Activated CD4-positive, alpha-beta T cell treated with anti-CD3 and anti-CD28 coated beads, Interleukin-2, Interleukin-4, amounts not matched to agents 100 ng/mL and 50 ng/mL, durations not matched to agents 16 hours and 8 hours (primary cell): Measurements from ENCODE around the gene S100A14.
A peak's percentile ranks its signal among the peaks of the same experiment; 100 is the strongest.
"Not testable (repeated sequence)": the region's sequence is repeated elsewhere in the genome, so short reads cannot be mapped to it uniquely, and the experiment has no call there.

ENCODE experiments used
- DNase-seq: peaks from one replicate; pipeline ENCODE4 v3.0.0-alpha.2; 2020; ENCODE audit warnings: low spot score

The S100A14 gene

DNA sequence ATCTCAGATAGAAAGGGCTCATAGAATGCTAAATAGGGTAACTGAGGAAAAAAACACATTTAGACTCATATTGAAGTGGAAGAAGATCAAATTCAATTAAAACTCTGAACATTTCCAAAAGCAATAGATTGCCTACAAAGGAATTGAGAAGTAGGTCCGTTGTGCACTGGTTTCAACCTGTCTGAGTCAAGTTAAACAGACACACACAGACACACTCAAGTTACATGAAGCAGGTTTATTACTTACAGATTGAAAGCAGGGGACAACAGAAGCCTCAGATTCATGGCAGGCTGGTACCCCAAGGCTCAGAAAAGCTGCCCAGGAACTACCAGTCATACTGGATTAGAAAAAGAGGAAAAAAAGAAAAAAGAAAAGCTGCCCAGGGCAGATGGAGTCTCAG is 29.8 kb downstream of the S100A14 start:
- no peak for DNase-seq

DNA sequence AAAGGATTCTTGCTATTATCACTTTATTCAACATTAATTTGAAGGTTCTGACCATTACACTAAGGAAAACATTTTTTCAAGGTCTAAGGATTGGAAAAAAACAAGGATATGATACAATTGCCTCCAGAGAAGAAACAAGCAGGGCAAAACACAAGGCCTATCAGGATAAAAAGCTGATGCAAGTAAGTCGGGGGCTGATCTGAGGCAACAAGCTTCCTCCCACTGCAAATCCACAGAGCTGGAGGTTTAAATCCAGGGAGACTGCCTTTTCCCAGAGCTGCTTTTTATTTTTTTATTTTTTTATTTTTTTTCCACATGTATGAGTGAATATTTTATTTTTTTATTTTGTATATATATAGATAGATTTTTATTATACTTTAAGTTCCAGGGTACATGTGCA is 31.1 kb downstream of the S100A14 start:
- no peak for DNase-seq

DNA sequence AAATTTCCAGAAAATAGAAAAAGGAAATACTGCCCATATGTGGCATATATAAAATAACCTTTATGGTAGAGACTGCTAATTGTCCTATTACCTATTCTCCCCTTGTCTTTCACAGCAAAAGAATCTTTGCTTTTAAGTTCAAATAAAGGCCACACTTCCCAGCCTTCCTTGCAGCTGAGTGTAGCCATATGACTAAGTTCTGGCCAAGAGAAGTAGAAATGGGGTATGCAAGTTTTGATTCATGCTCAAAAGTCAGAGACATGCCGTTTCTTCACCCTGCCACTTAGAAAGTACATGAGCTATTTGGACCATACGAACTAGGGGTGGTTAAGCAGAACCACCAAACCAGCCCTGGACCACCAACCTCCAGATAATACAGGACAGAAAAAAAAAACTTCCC is 32.1 kb downstream of the S100A14 start:
- DNase-seq: no peak

DNA sequence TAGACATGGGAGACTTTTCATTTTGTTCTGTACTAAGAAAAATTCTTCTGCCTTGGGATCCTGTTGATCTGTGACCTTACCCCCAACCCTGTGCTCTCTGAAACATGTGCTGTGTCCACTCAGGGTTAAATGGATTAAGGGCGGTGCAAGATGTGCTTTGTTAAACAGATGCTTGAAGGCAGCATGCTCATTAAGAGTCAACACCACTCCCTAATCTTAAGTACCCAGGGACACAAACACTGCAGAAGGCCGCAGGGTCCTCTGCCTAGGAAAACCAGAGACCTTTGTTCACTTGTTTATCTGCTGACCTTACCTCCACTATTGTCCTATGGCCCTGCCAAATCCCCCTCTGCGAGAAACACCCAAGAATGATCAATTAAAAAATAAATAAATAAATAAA is 32.6 kb downstream of the S100A14 start:
- not testable (repeated sequence) for DNase-seq

DNA sequence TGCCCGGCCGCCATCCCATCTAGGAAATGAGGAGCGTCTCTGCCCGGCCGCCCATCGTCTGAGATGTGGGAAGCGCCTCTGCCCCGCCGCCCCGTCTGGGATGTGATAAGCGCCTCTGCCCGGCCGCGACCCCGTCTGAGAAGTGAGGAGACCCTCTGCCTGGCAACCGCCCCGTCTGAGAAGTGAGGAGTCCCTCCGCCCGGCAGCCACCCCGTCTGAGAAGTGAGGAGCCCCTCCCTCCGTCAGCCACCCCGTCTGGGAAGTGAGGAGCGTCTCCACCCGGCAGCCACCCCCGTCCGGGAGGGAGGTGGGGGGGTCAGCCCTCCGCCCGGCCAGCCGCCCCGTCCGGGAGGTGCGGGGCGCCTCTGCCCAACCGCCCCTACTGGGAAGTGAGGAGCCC is 33.3 kb downstream of the S100A14 start:
- not testable (repeated sequence) for DNase-seq

DNA sequence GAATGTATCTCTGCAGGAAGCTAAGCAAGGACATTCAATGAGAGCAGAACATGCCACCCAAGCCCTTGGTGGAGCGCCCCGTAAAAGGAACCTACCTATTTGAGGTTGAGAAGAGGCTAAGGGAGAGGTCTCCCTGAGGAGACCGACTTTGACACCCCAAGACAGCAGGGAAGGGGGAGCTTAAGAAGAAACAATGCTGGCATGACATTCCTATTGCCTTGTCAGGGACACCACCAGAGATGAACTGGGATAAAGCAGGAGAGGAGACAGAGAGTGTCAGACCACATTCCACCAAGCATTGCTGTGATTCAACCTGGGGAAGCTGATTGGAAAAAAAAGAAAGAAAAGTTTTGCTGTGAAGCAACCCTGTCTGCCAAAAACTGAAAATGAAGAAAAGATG is 37.2 kb downstream of the S100A14 start:
- no peak for DNase-seq

DNA sequence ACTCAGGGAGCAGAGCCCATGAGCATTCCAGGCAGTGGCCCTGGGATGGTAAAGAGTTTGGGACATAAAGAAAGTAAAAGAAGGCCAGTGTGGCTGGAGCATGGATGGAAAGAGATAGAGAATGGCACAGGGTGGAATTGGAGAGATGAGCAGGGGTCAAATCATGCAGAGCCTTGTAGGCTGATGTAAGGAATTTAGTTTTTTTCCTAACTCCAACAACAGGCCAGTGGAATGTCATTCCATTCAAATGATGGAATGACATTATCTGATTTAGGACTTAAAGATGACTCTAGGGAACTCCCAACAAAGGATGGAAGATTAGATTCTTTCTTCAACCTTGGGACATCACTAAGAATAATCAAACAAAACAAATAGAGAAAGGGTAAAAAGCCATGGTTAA is 37.6 kb downstream of the S100A14 start:
- DNase-seq: no peak

DNA sequence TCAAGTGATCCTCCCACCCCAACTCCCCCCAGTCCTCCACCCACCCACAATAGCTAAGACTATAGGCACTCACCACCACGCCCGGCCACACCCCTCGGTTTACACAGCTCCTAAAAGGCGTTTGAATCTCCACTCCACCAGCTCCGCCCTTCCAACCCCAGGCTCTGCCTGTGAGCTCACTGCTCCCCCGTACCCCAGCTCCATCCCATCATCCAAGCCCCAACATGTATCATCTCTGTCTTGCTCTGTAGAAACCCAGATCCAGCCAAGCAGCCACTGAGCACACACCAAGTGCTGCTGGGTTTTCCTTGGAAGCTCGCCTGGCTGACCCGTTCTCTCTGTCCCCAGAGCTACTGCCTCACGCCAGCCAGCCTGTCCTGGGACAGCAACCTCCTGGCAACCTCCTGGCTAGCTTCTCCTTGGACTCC is 38.5 kb downstream of the S100A14 start:
- no peak for DNase-seq

DNA sequence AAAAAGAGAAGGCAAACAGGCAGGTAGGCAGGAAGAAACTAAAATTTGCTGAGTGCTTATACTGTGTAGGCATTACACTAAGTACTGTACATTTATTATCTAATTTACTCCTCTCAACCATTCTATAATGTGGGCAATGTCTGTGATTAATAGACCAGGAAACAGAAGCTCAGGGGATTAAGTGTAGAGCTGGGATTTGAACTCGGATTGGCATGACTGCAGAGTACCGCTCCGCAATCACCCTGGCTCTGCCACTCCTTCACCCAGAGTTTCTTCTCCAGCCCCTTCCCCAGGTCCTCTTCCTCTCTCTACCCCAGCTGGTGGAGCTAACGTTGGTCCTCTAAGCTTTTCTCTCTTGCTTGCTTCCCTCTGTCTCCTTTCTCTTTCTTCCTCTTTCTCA is 39.0 kb downstream of the S100A14 start:
- no peak for DNase-seq

DNA sequence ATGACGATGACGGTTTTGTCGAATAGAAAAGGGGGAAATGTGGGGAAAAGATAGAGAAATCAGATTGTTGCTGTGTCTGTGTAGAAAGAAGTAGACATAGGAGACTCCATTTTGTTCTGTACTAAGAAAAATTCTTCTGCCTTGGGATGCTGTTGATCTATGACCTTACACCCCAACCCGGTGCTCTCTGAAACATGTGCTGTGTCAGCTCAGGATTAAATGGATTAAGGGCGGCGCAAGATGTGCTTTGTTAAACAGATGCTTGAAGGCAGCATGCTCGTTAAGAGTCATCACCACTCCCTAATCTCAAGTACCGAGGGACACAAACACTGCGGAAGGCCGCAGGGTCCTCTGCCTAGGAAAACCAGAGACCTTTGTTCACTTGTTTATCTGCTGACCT is 40.6 kb downstream of the S100A14 start:
- not testable (repeated sequence) for DNase-seq

DNA sequence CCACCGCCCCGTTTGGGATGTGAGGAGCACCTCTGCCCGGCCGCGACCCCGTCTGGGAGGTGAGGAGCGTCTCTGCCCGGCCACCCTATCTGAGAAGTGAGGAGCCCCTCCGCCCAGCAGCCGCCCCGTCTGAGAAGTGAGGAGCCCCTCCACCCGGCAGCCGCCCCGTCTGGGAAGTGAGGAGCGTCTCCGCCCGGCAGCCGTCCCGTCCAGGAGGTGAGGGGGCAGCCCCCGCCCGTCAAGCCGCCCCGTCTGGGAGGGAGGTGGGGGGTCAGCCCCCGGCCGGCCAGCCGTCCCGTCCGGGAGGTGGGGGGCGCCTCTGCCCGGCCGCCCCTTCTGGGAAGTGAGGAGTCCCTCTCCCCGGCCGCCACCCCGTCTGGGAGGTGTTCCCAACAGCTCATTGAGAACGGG is 41.0 kb downstream of the S100A14 start:
- not testable (repeated sequence) for DNase-seq

DNA sequence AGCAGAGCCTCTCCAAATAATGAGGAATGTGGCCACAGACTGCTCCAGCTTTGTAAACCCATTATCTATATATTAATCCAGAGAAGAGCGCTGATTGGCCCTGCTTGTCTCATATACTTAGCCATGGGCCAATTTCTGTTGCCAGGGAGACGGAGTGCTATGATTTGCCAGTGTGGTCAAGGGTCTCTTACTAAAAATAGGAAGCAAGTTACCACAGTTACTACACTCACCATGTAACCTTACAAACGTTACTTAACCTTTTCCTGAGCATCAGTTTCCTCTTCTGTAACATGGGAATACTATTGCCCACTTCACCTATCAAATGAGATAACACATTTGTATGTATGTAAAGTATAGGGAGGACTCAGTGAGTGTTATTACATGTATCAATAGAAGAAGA is 42.8 kb downstream of the S100A14 start:
- no peak for DNase-seq

DNA sequence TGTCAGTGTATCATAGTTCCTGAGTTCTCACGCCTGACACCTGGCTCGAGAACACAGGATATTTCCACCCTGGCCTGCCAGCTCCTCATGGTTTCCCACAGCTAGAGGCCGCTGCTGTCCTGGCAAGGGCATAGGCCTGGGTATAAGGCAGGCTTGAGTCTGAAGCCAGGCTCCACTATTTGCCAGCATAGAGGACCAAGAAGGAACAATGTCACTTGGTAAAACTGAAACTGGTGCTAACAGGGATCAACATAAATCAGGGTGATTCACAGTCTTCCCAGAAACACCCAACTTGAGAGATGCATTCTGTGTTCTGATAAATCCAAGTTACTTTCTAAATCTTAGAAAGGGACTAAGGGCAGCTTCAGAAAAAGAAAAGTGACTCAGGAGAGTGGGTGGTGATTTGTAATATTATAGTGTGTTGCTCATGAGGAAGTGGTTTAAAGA is 43.5 kb downstream of the S100A14 start:
- peak; percentile 71 for DNase-seq

DNA sequence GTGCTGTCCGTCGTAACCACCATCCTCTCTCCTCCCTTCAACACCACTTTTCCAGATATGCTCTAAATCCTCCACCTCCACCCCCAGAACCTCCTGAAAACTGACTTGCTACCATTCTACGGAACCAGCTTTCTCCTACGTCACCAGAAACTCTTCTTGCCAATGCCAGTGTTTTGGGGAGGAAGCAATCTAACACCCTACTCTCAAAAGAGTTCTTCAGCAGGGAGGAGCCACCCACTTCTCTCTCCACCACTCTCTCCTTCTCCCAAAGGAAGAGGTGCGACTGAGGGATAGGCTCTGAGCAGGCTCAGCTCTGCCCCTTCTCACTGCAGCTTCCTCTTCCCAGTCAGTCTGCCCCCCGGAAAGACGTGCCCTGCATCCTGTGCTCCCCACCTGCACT is 44.4 kb downstream of the S100A14 start:
- DNase-seq: no peak

DNA sequence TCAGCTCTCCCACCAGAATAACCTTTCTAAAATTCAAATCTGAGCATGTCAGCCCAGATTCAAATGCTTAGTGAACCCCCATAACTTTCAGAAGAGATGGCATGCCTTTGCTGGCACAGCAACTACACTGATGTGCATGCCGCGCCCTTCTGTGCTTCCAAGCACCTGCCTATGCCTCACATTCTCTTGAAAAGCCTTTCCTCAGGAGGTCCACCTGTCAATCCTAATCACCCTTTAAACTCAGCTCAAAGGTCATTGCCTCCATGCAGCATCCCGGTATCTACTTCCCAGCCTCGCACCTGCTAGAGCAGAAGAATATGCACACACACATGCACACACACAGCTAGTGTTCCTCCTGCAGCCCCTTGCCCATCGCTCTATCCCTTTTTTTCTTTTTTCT is 45.3 kb downstream of the S100A14 start:
- DNase-seq: no peak

DNA sequence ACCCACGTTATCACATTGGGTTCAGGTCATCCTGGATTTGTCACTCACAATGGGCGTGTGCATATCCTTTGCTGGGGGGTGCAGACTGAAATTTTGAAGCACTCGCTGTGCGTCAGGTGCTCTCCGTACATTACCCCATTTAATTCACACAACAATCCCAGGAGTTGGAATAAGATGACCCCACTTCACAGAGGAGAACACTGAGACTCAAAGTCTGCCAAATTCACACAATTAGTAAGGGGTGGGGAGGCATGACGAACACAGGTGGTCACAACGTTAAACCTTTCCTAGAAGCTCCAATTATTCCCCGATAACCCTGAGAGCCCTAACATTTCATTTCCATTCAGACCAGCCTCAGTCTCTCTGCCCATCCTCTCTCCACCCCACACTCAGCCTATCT is 46.7 kb downstream of the S100A14 start:
- no peak for DNase-seq

DNA sequence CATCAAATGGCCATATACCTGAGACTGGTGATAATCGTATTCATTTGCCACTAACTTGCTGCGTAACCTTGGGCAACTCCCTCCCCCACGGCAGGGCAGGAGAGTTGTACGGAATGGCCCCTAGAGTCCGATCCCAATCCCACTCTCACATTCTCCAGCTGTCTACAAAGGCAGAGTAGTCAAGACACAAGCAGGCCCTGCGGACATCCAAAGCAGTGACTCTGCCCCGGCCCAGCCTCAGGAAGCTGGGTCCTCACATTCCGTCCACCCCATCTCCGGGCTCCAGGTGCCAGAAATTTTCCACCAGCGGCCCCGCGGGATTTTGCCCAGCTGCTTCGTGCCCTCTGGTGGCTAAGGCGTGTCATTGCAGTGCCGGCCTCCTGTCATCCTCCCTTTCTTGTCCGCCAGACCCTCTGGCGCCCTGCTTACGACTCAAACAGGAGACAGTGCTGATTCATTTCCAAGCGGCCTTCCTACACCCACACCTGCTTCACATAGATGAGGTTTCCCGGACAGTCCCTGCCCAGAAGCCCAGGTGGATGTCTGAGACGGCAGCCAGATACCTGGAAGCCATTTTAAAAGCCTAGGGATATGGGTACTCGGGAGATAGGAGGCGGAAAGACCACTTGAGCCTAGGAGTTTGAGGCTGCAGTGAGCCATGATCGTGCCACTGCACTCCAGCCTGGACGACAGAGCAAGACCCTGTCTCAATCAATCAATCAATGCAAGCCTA is 47.6 kb downstream of the S100A14 start:
- peak; percentile 88 for DNase-seq

DNA sequence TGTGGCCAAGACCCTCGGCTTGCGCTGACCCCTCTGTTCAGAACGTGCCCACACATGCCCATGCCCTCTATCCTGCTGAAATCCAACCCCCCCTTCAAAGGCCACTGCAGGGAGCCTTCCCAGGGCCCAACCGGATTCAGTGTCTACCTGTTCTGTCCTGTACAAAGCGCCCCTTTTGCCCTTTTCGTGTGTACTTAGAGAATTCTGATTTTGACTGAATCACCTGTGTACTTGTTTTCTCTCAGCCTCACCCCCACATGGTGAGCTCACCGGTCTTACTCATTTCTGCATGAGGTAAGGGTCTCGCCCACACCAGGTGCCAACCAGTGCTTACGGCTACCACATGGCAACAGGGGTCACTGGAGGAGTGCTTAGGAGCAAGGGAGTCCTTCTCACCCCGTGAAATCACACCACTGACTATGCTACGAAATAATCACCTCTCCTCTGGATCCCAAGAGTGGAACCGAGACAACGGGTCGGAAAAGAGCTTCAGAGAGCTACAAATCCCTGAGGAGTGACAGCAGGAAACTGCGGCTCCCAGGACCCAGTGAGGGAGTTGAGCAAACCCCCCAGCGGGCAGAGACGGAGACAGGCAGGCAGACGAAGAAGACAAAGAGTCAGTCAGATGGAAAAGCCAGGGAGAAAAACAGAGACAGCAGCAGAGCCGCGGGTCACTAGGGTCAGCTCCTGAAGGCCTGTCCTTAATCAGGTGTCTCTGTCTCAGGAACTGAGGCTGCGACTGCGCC is 48.3 kb downstream of the S100A14 start:
- DNase-seq: peak; percentile 40

DNA sequence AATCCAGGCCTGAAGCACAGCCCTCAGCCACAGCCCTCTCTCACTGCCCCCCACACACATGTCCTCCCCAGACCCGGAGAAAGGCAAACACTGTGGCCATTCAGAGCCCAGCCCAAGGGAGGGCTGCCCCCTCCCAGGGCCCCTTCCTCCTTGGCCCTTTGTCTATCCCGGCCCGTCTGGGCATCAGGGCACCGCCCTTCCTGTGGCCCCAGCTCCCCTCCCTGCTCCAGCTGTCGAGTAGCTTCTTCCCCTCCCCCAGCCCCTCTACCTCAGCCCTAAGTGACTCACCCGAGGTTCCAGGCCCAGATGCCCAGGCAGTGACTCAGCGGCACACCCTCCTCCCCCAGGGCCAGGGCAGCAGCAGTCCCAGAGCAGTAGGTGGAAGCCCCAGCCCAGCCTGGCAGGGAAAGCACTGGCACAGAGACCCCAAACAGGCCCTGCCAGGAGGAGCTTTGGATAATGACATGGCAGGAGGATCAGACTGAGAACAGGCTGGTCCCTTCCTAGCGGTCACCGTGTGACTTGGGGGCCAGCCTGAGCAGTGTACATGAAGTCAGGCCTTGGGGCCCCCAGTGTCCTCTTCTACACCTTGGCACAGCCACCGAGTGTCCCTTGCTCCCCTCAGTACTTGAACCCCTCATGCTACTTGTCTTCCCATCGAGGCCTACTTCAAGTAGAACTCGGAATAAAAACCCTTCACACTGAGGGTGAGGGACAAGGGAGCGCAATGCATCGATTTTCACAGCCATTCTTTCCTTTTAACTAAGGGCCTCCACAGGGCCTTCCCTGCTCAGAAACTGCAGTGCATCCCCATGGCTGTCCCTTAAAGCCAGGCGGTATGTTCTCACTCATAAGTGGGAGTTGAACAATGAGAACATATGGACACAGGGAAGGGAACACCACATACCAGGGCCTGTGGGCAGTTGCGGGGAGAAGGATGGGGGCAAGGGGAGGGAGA is 49.4 kb downstream of the S100A14 start:
- DNase-seq: peak; percentile 94

DNA sequence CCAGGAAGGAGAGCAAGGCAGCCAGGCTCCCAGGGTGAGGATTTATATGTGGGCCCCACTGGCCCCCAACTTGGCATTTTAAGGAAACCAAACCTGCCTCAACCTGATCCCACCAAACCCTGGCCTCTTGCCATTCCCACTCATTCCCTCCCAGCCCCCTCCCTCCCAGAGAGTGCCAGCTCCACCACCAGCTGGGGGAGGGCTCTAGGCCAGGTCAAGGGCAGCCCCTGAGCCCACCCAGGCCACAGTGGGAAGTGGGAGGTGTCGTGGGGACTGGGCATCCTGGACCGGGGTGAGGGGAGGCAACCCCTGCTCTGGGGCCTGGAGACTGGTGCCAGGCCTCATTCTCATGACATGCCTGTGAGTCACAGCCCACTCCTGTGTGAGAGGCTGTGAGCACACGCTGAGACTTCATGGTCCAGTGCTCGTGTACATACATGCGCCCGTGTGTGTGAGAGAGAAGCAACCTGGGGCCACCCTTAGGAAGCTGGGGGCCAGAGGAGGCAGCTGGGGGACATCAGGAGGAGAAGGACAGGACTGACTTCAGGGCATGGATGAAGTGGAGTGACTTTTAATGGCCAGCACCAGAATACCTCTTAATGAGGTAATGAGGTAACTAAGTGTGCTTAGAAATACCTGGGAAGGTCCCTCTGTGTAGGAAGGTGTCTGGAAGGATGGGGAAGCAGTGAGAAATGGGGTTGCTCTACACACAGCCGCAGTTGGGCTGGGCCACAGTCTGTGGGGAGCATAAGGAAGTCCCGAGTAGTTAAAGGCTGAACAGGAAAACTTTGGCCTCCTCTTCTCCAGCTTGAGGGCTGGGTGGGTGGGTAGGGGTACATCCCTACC is 50.4 kb downstream of the S100A14 start, which contains the start of gene S100A2:
Gene S100A2 (minus strand): TSS at position 316 of the 846 bp plus-strand sequence. CDS start 1,967 bp downstream, outside the sequence.
- peak; percentile 52 for DNase-seq
